Ishikawa (cell line): Measurements from ENCODE around the gene KCTD11.

Experiments used
- CEBPB ChIP-seq: IDR thresholded peaks from 2 replicates; pipeline ENCODE4 v1.6.1; 2012
- CREB1 ChIP-seq: IDR thresholded peaks from 2 replicates; pipeline ENCODE4 v1.6.1; 2012; ENCODE audit warnings: low read depth
- EGR1 ChIP-seq: IDR thresholded peaks from 2 replicates; pipeline ENCODE4 v1.6.1; 2012
- EP300 ChIP-seq: IDR thresholded peaks from 2 replicates; pipeline ENCODE4 v1.6.1; 2012; ENCODE audit warnings: borderline replicate concordance
- FOXM1 ChIP-seq: IDR thresholded peaks from 2 replicates; pipeline ENCODE4 v1.6.1; 2012; ENCODE audit warnings: low read depth, borderline replicate concordance
- NFIC ChIP-seq: IDR thresholded peaks from 2 replicates; pipeline ENCODE4 v1.6.1; 2012
- RAD21 ChIP-seq: IDR thresholded peaks from 2 replicates; pipeline ENCODE4 v1.6.1; 2012; ENCODE audit warnings: low read depth
- TAF1 ChIP-seq: IDR thresholded peaks from 2 replicates; pipeline ENCODE4 v1.6.1; 2012; ENCODE audit warnings: low read depth, mild to moderate bottlenecking
- TCF12 ChIP-seq: IDR thresholded peaks from 2 replicates; pipeline ENCODE4 v1.6.1; 2012; ENCODE audit warnings: low read depth
- TEAD4 ChIP-seq: IDR thresholded peaks from 2 replicates; pipeline ENCODE4 v1.6.1; 2012
- YY1 ChIP-seq: IDR thresholded peaks from 2 replicates; pipeline ENCODE4 v1.6.1; 2012; ENCODE audit warnings: low read depth
- ZBTB7A ChIP-seq: IDR thresholded peaks from 2 replicates; pipeline ENCODE4 v1.6.1; 2012; ENCODE audit warnings: low read depth
- TF ChIP-seq, protein P1 (sequence below): IDR thresholded peaks from 2 replicates; pipeline ENCODE4 v1.6.1; 2012; ENCODE audit warnings: low read depth, mild to moderate bottlenecking
- TF ChIP-seq, protein P2 (sequence below): IDR thresholded peaks from 2 replicates; pipeline ENCODE4 v1.6.1; 2012
- TF ChIP-seq, protein P3 (sequence below): IDR thresholded peaks from 2 replicates; pipeline ENCODE4 v1.6.1; 2012

The KCTD11 gene

DNA sequence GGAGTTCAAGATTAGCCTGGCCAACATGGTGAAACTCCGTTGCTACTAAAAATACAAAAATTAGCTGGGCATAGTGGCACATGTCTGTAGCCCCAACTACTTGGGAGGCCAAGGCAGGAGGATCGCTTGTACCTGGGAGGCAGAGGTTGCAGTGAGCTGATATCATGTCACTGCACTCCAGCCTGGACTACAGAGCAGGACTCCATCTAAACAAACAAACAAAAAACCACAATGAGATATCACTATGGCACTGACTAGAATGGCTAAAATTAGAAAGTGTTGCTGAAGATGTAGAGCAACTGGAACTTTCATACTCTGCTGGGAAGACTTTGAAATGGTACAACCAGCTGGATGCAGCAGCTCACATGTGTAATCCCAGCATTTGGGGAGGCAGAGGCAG is 22.4 kb downstream of the KCTD11 start:
- TF ChIP-seq RAD21 (no peak), YY1 (no peak), CREB1 (no peak), FOXM1 (no peak), TAF1 (no peak), EP300 (no peak)

DNA sequence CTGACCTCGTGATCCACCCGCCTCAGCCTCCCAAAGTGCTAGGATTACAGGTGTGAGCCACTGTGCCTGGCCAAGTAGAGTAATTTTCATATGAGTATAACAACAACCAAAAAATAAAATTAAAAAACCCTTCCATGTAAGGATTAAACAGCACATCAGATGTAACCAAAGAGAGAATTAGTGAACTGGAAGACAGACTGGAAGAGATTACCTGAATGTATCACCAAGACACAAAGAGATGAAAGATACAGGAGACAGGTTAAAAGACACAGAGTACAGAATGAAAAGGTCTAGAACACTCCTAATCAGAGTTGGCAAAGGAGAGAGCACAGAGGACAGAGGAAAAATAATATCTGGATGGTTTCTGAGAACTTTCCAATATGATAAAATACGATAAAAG is 27.2 kb downstream of the KCTD11 start:
- TF ChIP-seq TAF1, result no peak
- no peak for TF ChIP-seq TEAD4
- TF ChIP-seq FOXM1, result no peak

DNA sequence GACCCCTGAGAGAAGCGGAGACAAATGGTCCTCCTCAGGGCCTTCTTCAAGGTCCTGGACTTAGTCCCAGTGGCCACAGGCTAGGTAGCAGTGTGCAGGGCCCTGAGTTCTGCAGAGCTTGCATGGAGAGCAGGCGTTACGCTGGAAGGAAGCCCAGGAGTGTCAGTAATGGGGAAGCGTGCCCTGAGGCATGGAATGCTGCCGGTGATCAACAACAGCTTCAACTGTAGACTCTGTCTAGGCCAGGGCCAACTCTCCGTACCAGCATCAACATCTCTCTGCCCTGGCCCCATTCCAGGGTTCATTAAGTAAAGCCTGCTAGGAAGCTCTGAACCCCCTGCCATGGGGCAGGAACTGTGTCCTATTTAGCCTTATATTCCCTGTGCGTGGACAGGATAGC is 28.4 kb downstream of the KCTD11 start:
- TF ChIP-seq NFIC, result peak; percentile 25
- TF ChIP-seq EP300, result no peak

DNA sequence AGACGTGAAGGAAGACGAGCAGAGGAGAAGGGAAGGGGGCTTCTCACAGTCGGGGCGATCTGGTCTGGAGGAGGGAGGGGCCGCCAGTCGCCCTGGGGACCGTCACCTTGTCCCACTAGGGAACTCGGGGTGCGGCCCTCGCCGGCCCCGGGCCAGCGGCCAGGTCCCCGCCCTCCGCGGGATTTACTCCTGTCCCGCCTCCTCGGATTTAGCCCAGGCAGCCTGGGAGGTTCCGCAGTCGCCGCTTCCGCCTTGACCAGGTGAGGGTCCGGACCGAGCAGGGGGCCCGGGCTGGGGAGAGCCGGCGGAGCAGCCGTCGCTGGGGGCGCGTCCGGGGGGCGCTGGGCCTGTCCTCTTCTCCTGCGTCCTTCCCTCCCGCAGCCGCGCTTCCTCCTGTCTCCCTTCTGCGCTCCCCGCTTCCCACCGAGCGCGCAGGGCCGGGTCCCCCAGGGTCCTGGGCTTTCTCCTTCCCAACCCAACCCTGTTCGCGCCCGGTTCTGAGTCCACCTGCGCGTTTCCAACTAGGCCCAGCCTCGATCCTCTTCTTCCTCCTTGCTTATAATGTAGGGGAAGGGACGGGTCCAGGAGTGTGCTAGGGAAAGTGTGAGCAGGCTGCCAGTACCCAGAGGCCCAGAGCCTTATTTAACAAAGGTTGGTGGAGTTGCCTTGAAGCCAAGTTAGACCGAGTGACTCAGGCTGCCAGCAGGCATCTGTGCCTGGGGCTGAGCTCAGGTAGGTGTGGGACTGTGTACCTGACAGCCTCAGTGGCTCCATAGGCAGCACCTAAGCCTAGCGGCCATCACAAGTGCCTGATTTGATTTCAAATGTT is 29.1 kb downstream of the KCTD11 start, which contains the start of gene TNK1:
TNK1 (plus strand) TSS at position 235 of the 829 bp plus-strand sequence. CDS start 1,838 bp downstream, outside the sequence.
- TF ChIP-seq YY1, result 0 out of 2 replicates have a peak, but pooled peaks have one; percentile 12
- peak; percentile 87 for TF ChIP-seq ZBTB7A
- TF ChIP-seq TCF12, result peak; percentile 47; the same call in 1 of the 2 replicates
- TF ChIP-seq RAD21, result no peak
- no peak for TF ChIP-seq CEBPB
- TF ChIP-seq TAF1, result peak; percentile 79
- no peak for TF ChIP-seq CREB1
- TF ChIP-seq FOXM1, result no peak
- TF ChIP-seq NFIC, result peak; percentile 36; the same call in 1 of the 2 replicates
- TF ChIP-seq TEAD4, result no peak
- no peak for TF ChIP-seq EP300
- TF ChIP-seq, protein P1, sequence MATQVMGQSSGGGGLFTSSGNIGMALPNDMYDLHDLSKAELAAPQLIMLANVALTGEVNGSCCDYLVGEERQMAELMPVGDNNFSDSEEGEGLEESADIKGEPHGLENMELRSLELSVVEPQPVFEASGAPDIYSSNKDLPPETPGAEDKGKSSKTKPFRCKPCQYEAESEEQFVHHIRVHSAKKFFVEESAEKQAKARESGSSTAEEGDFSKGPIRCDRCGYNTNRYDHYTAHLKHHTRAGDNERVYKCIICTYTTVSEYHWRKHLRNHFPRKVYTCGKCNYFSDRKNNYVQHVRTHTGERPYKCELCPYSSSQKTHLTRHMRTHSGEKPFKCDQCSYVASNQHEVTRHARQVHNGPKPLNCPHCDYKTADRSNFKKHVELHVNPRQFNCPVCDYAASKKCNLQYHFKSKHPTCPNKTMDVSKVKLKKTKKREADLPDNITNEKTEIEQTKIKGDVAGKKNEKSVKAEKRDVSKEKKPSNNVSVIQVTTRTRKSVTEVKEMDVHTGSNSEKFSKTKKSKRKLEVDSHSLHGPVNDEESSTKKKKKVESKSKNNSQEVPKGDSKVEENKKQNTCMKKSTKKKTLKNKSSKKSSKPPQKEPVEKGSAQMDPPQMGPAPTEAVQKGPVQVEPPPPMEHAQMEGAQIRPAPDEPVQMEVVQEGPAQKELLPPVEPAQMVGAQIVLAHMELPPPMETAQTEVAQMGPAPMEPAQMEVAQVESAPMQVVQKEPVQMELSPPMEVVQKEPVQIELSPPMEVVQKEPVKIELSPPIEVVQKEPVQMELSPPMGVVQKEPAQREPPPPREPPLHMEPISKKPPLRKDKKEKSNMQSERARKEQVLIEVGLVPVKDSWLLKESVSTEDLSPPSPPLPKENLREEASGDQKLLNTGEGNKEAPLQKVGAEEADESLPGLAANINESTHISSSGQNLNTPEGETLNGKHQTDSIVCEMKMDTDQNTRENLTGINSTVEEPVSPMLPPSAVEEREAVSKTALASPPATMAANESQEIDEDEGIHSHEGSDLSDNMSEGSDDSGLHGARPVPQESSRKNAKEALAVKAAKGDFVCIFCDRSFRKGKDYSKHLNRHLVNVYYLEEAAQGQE, result no peak
- TF ChIP-seq, protein P2, sequence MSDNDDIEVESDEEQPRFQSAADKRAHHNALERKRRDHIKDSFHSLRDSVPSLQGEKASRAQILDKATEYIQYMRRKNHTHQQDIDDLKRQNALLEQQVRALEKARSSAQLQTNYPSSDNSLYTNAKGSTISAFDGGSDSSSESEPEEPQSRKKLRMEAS, result peak; percentile 58; the same call in 1 of the 2 replicates

DNA sequence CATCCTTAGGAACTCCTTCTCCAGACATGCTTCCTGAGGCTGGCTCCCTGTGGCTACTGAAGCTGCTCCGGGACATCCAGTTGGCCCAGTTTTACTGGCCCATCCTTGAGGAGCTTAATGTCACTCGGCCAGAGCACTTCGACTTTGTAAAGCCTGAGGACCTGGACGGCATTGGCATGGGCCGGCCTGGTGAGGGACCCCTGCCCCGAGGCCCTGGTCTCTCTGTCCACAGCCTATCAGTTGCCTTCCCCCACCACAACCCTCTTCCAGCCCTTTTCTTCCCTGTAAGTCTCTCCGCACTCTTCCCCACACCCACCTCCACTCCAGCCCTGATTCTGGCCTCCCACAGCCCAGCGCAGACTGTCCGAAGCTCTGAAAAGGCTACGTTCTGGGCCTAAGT is 30.9 kb downstream of the KCTD11 start:
- TF ChIP-seq TEAD4 (no peak), CEBPB (no peak), EGR1 (no peak), TAF1 (no peak), TCF12 (no peak), RAD21 (no peak), ZBTB7A (no peak)
- TF ChIP-seq, protein P2, result no peak
- TF ChIP-seq, protein P1, result no peak

DNA sequence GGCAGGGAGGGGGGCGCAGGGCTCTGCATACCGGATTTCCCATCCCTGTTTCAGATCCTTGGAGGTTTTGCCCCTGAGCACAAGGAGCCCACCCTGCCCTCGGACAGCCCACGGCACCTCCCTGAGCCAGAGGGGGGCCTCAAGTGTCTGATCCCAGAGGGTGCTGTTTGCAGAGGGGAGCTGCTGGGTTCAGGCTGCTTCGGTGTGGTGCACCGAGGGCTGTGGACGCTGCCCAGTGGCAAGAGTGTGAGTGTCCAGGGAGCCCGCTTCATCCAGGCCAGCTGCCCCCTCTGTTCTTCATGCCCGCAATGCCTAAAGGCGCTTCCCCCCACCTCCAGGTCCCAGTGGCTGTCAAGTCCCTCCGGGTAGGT is 31.4 kb downstream of the KCTD11 start:
- TF ChIP-seq, protein P3, sequence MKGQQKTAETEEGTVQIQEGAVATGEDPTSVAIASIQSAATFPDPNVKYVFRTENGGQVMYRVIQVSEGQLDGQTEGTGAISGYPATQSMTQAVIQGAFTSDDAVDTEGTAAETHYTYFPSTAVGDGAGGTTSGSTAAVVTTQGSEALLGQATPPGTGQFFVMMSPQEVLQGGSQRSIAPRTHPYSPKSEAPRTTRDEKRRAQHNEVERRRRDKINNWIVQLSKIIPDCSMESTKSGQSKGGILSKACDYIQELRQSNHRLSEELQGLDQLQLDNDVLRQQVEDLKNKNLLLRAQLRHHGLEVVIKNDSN, result no peak
- no peak for TF ChIP-seq RAD21
- no peak for TF ChIP-seq NFIC
- no peak for TF ChIP-seq TCF12
- no peak for TF ChIP-seq EGR1
- TF ChIP-seq TAF1, result no peak
